ENCODE results near the gene DDR2. TPM values are rescaled to one million over a fixed set of nuclear protein-coding genes. Genes with fewer than 3 reads are reported as not detected.
"Not testable (repeated sequence)": the region's sequence is repeated elsewhere in the genome, so short reads cannot be mapped to it uniquely, and the experiment has no call there.

Gene DDR2
- total RNA-seq: 4.1 TPM

GRCh38 chr1:162632217-162632666, at the start of gene DDR2:
Gene DDR2 (plus strand): TSS chr1:162632464. CDS start chr1:162719064, 86,600 bp downstream.
- FAIRE-seq (no peak), DNase-seq (ENCODE audit: low spot score in 2 of 2) (no peak)

GRCh38 chr1:162582901-162583300, 49.4 kb upstream of the DDR2 start:
- not testable (repeated sequence) for FAIRE-seq; DNase-seq (ENCODE audit: low spot score in 2 of 2)

- not testable (repeated sequence) for FAIRE-seq
Observed at GRCh38 chr1:162585101-162585500, 47.2 kb upstream of the DDR2 start.

GRCh38 chr1:162587347-162587746, 44.9 kb upstream of the DDR2 start:
- FAIRE-seq (no peak), DNase-seq (ENCODE audit: low spot score in 2 of 2) (no peak)

More at GRCh38 chr1:162585101-162585500, 47.2 kb upstream of the DDR2 start:
- DNase-seq (ENCODE audit: low spot score in 2 of 2): not testable (repeated sequence)

GRCh38 chr1:162587761-162588260, 44.5 kb upstream of the DDR2 start:
- FAIRE-seq (no peak), DNase-seq (ENCODE audit: low spot score in 2 of 2) (no peak)

GRCh38 chr1:162590101-162590500, 42.2 kb upstream of the DDR2 start:
- no peak for DNase-seq (ENCODE audit: low spot score in 2 of 2)
- FAIRE-seq: no peak

GRCh38 chr1:162590686-162591085, 41.6 kb upstream of the DDR2 start:
- no peak for FAIRE-seq
- DNase-seq (ENCODE audit: low spot score in 2 of 2): no peak

GRCh38 chr1:162596514-162597170, 35.6 kb upstream of the DDR2 start:
- no peak for DNase-seq (ENCODE audit: low spot score in 2 of 2)
- FAIRE-seq: no peak

- FAIRE-seq: no peak
- DNase-seq (ENCODE audit: low spot score in 2 of 2): no peak
Observed at GRCh38 chr1:162599451-162599850, 32.8 kb upstream of the DDR2 start.

GRCh38 chr1:162603117-162603516, 29.1 kb upstream of the DDR2 start:
- DNase-seq (ENCODE audit: low spot score in 2 of 2); FAIRE-seq: not testable (repeated sequence)

- DNase-seq (ENCODE audit: low spot score in 2 of 2) (peak in 1 of 2 donors; percentile 9), FAIRE-seq (no peak)
Observed at GRCh38 chr1:162605225-162605927, 26.9 kb upstream of the DDR2 start.

- DNase-seq (ENCODE audit: low spot score in 2 of 2) (no peak), FAIRE-seq (no peak)
Observed at GRCh38 chr1:162609306-162609705, 23.0 kb upstream of the DDR2 start.

- DNase-seq (ENCODE audit: low spot score in 2 of 2) (no peak), FAIRE-seq (no peak)
Observed at GRCh38 chr1:162612606-162613400, 19.5 kb upstream of the DDR2 start.

GRCh38 chr1:162616848-162617247, 15.4 kb upstream of the DDR2 start:
- no peak for DNase-seq (ENCODE audit: low spot score in 2 of 2)
- no peak for FAIRE-seq

GRCh38 chr1:162617513-162617912, 14.8 kb upstream of the DDR2 start:
- DNase-seq (ENCODE audit: low spot score in 2 of 2) (no peak), FAIRE-seq (no peak)

GRCh38 chr1:162619076-162619475, 13.2 kb upstream of the DDR2 start:
- no peak for FAIRE-seq
- no peak for DNase-seq (ENCODE audit: low spot score in 2 of 2)

- no peak for FAIRE-seq
Observed at GRCh38 chr1:162621256-162621655, 11.0 kb upstream of the DDR2 start.

GRCh38 chr1:162625679-162626078, 6.6 kb upstream of the DDR2 start:
- no peak for FAIRE-seq
- DNase-seq (ENCODE audit: low spot score in 2 of 2): no peak

More at GRCh38 chr1:162621256-162621655, 11.0 kb upstream of the DDR2 start:
- DNase-seq (ENCODE audit: low spot score in 2 of 2): no peak

GRCh38 chr1:162626094-162626493, 6.2 kb upstream of the DDR2 start:
- FAIRE-seq (no peak), DNase-seq (ENCODE audit: low spot score in 2 of 2) (no peak)

- FAIRE-seq (no peak), DNase-seq (ENCODE audit: low spot score in 2 of 2) (no peak)
Observed at GRCh38 chr1:162626761-162627160, 5.5 kb upstream of the DDR2 start.
